HG03342 (cell line): ENCODE results near the gene ICAM5.
A peak's percentile ranks its signal among the peaks of the same experiment; 100 is the strongest.
"Not testable (repeated sequence)": the region's sequence is repeated elsewhere in the genome, so short reads cannot be mapped to it uniquely, and the experiment has no call there.

Source experiments
- ATAC-seq: cut with Tn5 transposase; IDR thresholded peaks from one replicate; pipeline ENCODE4 v1.9.1; 2021; ENCODE audit warnings: mild to moderate bottlenecking, moderate library complexity; ENCODE audit not compliant: unreplicated experiment

Gene ICAM5

DNA sequence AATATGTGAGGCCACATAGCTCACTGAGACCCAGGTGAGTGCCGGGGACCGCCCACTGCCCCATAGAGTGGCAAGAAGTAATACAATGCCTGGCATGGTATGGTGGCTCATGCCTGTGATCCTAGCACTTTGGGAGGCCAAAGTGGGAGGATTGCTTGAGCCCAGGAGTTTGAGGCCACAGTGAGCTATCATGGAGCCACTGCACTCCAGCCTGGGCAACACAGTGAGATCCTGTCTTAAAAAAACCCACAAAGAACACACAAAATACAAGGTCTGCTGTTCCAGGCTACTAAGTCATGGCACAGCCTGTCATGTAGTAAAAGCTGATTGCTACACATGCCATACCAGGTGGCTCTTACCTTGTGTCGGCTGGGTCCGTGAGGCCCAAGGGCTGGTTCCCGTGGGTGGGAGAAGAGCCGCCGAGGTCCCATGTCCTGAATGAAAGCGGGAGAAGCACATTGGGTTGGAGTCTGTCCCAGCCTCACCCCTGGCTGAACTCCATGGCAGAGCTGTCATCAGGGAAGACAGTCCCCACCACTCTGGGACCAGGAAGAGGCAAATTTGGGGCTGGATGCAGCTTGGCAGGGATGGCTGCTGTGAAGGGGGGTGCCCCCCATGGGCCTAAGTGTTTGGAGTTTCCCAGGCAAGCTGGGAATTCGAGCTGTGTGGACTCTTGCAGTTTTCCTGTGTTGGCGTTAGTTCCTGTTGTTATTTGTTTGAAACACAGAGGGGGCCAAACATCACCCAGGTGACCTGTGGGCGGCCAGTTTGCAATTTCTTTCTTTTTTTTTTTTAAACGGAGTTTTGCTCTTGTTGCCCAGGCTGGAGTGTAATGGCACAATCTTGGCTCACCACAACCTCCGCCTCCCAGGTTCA is 29.3 kb downstream of the ICAM5 start:
- ATAC-seq: no peak

DNA sequence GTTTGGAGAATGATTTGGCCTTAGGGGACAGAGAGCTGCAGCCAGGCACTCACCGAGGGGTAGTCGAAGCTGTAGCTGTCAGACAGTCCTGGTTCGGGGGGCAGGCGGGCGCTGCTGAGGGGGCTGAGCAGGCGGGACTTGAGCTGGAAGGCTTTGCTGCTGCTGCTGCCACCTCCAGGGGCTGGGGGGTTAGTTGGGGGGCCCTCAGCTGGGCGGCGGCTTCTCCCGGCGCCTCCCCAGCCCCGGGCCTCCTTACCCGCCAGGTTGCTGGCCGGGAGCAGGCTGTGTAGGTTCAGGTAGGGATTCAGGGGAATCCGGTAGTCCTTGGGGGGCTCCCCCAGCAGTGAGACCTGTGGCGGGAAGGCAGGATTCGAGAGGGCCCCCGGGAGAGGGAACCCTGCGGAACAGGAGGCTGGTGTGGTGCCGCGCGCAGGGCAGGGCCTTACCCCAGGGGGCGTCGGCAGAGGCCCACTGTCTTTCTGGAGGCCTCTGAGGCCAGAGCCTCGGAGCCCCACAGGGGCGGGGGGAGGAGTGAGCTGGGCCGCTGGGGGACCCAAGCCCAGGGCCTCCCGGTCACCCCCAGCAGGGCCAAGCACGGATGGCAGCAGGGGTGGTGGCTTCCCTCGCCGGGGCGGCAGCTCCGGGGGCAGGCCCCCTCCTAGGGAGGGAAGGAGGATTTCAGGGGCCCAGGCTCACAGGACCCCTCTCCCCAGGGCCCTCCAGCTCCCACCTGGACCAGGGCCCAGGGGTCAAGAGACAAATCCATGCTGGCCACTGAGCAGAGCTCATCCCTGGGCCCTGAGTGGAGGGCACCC is 31.1 kb downstream of the ICAM5 start:
- ATAC-seq: no peak

DNA sequence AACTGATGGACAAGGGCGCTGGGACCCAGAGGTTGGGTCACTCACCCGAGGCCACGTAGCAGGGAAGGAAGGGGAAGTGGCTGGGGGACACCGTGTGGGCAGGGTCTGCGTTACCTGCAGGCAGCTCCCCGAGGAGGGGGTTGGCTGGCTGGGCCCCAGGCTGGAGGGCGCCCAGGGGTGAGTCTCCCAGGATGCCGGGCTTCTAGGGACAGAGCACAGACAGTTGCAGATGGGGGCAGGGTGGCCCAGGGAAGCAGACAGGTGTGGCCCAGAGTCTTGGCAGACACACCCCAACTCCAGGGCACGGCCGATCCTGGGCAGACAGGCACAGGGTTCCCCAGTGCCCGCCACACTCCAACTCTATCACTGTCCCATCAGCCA is 31.7 kb downstream of the ICAM5 start:
- ATAC-seq: no peak

DNA sequence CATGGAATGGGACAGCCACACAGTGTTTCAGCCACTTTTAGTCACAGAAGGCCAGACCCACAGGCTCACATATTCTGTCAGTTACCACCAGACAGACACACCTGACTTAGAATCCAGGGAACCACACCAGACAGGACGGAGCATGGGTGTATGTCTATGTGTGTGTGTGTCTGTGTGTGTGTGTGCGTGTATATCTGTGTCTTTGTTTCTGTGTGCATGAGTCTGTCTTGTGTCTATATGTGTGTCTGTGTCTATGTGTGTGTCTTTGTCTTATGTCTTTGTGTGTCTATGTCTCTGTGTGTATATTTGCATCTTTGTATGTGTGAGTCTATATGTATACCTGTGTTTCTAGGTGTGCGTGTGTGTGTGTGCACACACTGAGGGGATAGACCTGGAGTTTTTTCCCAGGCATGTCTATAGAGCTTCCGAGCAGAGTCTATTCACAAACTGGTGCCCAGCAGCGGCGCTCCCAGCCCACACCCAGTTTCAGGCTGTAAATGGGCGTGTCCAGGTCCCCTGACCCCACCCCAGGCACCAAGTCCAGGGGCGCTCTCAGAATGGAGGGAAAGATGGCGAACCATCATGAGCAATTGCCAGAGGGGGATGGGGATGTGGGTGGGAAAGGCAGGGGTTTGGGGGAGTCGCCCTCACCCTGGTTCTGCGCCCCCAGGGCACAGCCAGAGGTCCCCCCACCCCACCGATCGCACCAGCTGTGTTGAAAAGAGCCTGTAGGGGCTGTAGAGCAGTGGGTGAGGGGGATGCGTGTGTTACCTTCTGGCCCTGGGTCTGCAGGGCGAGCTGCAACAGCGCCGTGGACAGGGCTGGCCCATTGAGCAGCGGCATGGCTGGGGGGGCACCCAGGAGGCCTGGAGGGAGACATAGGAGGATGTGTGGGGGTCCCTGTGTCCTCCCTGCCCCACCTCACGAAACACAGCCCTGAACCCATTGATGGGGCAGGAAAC is 32.4 kb downstream of the ICAM5 start:
- no peak for ATAC-seq

DNA sequence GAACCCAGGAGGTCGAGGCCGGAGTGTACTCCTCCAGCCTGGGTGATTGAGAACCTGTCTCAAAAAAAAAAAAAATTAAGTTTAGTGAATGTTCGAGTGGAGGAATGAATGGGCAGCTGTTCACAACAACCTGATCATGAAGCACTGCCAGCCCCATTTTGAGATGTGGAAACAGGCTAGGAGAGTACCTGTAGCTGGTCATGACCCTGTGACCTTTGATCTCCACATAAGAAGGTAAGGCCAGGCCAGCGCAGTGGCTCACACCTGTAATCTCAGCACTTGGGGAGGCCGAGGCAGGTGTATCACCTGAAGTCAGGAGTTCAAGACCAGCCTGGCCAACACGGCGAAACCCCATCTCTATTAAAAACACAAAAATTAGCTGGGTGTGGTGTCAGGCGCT is 36.0 kb downstream of the ICAM5 start:
- ATAC-seq: no peak

DNA sequence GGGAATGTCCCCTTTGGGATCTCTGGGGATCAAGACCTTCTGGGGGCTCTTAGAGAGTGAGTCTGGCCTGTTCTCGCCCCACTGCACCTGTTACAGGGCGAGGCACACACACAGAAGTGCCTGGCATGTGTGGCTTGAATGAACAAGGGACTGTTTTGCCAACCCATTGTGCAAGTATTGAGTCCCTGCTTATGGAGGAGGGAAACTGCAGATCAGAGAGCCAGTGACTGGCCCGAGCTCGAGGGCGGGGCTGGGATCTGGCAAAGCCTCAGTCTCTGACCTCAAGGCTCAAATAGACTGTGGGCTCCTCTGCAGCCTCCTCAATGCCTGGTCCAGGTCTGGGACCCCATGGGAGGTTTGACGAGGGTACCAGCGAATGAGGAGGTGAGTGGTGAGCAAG is 38.0 kb downstream of the ICAM5 start:
- ATAC-seq: no peak

DNA sequence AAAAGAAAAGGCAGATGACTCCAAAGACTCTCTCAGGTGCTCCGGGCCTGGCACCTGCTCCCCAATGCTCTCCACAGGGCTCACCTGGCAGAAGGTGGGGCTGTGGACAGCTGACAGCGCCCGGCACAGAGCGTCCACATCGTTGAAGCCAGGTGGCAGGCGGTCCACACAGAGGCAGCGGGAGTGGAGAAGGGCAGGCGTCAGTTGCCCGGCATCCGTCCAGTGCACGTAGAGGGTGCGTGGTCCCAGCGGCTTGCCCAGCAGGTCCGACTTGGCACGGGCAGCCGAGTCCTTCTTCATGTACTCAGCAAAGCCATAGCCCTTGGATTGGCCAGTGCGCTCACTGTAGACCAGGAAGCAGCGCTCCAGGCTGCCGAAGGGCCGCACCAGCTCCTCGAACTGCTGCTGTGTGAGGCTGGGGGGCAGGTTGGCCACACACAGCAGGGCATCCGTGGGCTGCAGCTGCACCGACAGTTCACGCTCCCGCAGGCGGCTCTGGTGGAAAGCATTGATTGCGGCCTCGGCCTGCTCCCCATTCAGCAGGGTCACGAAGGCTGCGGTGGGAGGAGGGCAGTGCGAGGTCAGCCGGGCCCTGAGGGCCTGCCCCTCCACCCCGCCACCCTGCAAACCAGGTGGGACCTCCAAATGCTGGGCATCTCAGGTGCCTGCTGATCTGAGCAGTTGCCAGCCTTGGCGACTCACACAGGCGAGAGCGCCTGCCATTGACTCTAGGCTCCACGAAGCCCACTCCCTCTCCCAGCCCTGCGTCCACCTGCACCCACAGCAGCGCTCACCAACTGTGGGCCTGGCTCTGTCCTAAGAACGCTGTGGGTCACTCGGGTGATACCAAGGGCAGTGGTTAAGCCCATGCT is 39.0 kb downstream of the ICAM5 start:
- no peak for ATAC-seq

DNA sequence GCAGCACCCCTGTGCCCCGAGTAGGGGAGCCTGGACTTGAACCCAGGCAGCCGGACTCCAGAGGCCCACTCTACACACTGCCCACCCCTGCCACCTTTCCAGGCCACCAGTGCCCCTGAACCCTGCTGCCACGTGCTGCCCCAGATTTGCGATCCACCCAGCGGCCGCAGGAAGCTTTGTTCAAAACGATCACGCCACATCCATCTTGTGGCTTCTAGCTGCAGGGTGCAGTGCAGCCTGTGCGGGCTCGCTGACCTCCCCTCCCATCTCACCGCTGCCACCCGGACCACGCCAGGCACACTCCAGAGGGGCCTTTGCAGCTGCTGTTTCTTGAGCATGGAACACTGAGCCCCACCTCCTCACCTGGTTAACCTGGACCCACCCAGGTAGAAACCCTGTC is 39.8 kb downstream of the ICAM5 start:
- no peak for ATAC-seq

DNA sequence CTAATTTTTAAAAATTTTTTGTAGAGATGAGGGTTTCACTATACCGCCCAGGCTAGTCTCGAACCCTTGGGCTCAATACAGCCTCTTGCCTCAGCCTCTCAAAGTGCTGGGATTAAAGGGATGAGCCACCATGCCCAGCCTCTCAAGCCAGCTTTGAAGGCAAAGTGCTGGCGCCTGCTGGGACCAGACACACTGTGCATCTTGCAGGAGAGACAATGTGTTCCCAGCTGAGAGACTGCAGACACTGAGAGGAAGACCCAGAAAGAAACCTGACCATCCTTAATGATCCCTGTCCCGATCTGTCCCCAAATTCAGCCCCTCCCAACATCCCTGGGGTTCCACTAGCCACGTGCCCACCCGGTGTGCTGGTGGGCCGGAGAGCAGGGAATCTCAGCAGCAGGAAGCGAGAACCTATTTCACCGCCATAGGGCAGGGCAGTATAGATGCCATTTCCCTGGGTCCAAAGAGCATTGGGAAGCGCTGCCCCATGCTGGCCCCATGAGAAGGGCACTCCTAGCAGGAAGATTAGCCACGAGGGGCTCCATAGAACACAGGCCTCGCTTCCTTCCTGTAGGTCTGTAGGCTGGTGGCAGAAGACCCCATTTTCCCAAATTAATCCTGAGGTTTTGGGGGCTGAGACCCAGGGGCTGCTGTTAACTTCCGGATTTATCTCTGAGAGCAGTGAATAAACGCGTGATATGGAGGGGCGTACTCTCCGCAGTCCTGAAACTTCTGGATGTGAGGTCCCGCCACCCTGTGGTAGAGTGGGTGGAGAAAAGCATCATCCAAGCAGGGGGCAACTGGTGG is 42.6 kb downstream of the ICAM5 start:
- peak; percentile 4 for ATAC-seq

DNA sequence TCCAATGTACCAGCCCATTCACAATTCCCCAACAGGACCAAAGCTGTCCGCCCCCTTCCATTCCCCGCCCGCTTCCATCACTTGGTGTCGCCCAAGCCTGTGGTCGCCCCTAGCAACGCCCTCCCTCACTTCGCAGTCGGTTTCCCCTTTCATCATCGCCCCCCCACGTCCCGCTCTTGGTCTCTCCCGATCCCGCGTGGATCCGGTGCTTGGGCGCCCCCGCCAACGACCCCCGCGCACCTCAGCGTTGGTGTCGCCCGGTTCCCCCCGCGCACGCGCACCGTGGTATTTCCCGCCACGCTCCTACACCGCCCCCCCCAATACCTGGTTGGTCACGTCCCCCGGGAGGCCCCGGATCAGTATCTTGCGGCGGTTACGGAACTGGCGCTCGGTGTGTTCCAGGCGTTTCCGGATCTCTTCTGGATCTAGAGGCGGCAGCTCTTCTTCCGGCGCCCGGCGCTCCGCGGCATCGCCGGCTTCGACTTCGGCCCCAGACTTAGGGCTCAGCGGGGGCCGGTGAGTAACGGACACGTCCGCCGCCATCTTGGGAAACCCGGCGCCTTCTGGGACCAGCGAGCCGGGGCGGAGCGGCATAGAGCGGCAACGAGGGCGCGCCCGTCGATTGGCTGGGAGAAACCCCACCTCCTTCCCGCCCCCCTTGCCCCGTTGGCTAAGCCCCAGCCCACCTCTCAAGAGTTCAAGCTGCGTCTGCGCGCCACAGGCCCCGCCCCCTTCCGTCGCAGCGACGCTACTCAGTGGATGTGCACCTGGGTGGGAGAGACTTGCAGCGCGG is 43.4 kb downstream of the ICAM5 start, which contains the start of gene RAVER1:
RAVER1 (minus strand) TSS at position 565 of the 793 bp plus-strand sequence; CDS start at position 543, 22 bp downstream.
- ATAC-seq: peak; percentile 90

DNA sequence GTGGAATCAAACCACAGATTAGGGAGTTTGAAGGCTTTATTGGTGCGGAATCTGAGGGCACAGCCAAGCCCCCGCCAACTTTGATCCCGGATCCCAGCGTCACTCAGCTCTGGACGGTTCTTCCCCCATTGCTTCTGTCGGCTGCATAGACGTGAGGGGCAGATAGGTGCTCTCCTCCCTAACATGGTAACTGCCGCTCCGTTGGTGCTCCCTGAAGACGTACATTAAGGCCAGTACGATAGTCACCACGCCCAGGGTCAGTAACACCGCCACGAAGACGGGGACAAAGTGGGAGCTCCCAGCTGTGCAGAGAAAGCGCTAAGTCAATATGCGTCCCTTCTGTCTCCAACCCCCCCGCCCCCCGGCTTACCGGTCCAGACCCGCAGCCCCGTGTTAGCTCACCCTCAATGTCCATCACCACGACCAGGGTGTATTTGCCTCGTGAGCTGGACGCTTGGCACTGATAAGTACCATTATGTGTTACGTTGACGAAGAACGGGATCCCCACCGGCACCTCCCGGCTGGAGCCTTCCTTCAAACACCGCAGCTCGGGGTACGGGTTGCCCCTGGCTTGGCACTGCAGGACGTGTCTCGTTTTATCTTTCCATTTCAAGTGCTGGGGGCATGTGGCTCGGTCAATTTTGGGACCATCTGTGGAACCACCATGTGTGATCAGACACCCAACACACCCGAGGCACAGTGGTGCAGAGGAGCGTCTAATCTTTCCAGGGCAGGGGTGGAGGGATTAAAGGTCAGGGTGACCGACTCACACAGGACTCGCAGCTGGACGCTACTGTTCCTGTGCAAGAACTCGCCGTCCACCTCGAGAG is 44.2 kb downstream of the ICAM5 start:
- no peak for ATAC-seq

DNA sequence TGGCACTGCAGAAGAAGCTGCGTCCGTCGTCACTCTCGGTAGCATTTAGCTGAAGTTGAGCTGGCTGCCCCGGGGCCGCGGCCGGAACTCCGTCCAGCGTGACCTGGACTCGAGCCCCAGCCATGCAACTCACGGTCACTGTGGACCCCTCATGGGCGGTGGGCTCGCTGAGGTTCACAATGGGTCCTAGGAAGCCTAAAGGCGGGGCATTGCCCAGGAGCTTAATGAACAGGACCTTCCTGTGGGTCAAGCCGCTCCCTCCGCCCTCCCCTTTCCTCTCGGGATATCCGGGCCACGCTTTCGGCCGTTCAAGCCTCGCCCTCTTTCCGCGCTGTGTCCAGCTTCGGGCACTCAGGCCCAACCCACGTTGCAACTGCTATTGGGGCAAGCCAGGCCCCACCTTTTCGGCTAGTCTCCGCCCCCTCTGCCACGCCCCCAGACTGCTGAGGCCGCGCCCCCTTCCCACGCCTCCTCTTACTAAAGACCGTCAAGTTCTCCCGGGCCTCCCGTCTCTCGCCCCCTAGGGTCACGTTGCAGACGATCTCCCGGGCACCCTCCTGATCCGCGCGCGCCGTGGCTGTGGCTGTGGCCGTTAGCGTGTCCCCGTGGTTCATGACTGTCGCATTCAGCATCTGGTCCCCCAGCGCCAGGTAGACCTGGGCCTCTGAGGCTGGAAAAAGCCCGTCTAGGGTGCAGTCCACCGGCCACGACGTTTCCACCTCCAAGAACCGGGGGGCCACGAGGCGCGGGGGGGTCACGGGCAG is 45.0 kb downstream of the ICAM5 start:
- ATAC-seq: no peak

DNA sequence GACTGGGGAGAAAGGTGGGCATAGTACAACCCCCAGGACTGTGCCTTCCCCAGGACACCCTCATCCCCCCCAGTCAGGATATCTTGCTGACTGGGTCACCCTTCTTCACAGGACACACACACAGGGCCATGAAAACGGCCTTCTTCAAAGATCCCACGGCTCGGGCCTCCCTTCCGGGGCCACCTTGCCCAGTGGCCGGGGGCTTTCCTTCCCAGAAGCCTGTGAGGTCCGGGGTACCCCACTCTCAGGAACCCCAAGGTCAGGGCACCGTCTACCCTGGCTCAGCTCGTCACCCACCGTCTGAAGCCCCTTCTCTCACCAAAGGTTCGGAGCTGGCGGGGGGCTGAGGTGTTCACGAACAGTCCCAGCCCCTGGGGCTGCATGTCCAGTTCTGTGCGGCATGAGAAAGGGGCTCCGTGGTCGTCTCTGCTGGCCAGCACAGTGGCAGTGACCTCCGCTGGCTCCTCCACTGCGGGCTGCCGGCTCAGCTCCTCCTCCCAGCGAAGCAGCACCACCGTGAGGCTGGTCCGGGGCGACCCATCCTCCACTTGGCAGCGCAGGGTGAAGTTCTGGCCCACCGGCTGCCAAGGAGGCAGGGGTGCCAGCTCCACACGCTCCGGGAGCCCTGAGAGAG is 45.7 kb downstream of the ICAM5 start:
- ATAC-seq: no peak

DNA sequence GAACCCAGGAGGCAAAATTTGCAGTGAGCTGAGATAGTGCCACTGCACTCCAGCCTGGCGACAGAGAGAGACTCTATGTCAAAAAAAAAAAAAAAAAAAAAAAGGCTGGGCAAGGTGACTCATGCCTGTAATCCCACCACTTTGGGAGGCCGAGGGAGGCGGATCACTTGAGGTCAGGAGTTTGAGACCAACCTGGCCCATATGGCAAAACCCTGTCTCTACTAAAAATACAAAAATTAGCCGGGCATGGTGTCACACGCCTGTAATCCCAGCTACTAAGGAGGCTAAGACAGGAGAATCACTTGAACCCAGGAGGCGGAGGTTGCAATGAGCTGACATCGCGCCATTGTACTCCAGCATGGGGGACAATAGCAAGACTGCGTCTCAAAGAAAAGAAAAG is 47.0 kb downstream of the ICAM5 start:
- ATAC-seq: not testable (repeated sequence)

DNA sequence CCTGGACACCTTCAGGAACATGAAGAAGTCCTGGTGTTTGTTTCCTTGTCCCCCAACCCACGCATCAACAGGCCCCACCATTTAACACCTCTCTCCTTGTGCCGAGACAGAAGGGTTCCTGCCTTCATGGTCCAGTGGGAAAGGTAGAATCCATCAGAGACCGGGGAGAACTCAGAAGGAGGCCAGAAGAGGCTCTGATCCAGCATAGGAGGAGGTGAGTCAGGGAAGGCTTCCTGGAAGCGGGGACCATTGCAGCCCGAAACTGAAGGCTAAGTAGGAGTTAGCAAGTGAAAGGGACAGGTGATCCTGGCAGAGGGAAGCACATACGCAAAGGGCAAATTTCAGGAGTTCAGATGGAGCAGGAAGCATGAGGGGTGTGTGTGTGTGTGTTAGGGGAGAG is 49.2 kb downstream of the ICAM5 start:
- no peak for ATAC-seq

DNA sequence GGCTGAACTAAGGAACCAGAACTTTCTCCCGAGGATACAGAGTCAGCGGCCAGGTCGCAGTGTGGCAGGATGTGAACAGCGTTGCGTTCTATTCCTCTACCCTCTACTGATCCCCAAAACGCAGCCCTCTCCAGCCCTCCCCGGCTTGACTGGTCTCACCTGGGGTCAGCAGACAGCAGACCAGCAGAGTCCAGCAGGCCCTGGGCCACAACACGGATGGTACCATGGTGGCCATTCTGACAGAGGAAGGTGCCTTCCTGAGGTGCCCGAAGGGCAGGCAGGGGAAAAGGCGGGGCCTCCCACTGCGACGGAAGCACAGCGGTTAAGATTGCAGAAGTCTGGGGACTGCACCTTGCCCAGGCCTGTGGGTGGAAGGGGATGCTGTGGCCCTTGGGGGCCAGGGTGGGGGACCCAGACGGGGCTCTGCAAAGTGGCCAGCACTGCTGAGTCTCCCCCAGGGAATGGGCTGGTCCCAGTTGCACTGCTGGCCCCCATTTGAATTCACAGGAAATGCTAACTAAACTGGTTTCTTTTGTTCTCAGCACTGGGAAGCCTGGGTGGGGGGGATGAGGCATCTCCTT is 49.7 kb downstream of the ICAM5 start, which contains the start of gene ICAM3:
ICAM3 (minus strand) TSS at position 245 of the 581 bp plus-strand sequence; CDS start at position 235, 10 bp downstream.
- no peak for ATAC-seq
